Measurements from ENCODE around the gene ZNF443.
"Not testable (repeated sequence)": the region's sequence is repeated elsewhere in the genome, so short reads cannot be mapped to it uniquely, and the experiment has no call there.

ZNF443 gene

DNA sequence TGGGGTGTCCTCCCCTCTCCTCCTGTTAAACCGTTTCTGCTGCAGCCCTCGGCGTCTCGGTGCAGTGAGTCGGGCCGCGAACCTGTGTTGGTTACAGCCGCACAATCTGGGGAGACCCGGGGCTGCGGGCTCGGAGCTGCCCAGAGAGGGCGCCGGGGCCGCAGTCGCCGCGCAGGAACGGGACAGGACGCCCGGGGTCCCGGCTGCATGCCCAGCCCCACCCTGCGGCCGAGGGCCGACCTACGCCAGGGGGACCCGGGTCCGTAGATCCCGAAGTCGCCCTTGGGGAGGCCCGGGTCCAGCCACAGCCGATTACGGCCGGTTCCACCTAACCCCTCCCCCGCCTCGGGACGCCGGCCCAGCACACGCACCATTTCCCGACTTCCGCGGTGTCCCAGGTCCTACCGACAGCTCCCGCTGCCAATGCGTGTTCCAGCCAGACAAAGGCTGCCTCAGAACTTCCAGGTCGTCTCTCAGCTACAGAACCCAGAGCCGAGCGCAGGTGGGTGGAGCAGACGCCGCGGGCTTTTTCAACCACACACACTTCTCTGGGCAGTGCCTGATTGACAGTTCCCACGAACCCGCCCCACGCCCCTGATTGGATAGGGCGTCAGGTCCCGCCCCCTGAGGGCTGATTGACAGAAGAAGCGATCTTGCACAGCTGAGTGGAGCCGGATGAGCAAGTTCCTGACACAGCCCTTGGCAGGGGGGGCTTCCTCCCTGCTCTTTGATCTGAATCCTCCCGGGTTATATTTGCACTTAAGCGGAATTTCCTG is at the start of gene ZNF443:
TSS of gene ZNF443 (minus strand) at position 481 of the 776 bp plus-strand sequence. CDS start at position 374, 107 bp downstream.
- peak; percentile 100 for DNase-seq

- not testable (repeated sequence) for DNase-seq
Measured at GRCh38 chr19:12486265-12486783, 45.5 kb upstream of the ZNF443 start.

- DNase-seq: no peak
Measured at GRCh38 chr19:12485571-12485970, 44.8 kb upstream of the ZNF443 start.

GRCh38 chr19:12485052-12485416 is 44.2 kb upstream of the ZNF443 start:
- no peak for DNase-seq

GRCh38 chr19:12484371-12485051 is 43.7 kb upstream of the ZNF443 start, which contains the start of gene ZNF709:
Gene ZNF709, minus strand, starts transcription at chr19:12484816. Its CDS starts 159 bp downstream, at chr19:12484657.
- DNase-seq: peak; percentile 94 to 95

DNA sequence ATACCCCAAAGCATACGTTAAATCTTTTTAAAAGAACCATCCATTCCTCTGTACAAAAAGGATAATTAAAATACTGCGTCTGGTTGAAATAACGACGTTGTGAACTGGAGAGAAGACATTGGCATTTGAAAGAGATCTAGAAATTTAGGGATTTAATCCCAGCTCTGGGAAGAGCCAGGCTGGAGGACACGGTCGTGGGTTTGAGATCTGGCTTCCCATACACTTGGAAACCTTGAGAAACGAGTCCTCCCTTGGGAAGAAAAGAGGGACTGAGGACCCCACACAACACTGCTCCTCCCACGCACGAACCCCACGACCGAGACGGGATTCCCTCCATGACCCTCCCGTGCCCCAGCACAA is 43.2 kb upstream of the ZNF443 start:
- DNase-seq: no peak

- no peak for DNase-seq
Measured at GRCh38 chr19:12482509-12482886, 41.7 kb upstream of the ZNF443 start.

DNA sequence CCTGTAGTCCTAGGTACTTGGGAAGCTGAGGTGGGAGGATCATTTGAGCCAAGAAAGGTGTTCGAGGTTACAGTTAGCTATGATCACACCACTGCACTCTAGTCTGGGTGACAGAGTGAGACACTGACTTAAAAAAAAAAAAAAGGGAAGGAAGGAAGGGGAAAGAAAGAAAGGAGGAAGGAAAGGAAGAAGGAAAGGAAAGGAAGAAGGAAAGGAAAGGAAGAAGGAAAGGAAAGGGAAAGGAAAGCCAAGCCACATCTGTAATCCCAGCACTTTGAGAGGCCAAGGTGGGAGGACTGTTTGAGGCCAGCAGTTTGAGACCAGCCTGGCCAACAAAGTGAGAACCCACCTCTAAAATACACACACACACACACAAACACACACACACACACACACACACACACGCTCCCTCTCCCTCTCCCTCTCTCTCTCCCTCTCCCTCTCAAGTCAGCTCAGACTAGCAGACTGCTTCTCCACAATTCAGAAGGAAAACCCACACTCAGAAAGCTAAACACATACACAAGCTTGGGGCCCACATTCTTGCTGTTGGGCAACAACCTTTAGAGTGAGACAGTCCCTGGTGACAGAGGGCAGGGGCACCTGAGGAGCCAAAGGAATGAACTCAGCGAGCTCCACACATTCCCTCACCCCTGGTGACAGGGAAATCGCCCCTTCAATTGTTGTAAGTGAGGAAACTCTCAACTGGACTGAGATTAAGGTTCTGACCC is 41.1 kb upstream of the ZNF443 start:
- DNase-seq: no peak

DNA sequence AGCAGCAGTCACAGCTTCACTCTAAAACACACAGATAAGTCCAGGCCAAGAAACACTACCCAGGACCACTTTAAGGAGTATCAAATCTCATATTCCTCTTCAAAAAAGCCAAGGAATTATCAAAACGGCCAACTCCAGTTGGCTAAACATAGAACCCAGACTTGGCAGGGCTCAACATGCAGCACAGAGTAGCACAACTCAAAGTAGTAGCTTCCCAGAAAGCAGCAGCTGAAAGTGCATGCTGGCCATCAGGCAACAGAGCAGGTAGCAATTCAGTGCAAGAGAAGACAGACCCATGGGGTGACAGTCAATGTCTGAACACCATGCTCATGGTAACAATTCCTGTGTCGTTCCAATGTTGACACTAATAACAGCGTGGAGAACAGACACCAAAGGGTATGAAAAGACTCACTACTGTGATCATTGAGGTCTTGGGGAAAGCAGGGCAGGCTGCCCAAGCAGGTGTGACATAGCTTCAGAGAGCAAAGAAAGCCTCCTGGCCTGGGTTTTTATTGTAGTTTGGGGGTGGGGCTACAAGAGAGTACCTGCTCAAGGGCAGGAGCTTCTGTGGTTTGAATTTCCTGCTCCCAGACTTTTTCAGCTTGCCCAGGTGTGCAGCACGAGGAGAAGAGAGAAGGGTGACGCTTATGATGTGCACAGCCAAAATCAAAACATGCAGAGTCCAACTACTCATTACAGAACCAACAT is 37.6 kb upstream of the ZNF443 start:
- DNase-seq: no peak

DNA sequence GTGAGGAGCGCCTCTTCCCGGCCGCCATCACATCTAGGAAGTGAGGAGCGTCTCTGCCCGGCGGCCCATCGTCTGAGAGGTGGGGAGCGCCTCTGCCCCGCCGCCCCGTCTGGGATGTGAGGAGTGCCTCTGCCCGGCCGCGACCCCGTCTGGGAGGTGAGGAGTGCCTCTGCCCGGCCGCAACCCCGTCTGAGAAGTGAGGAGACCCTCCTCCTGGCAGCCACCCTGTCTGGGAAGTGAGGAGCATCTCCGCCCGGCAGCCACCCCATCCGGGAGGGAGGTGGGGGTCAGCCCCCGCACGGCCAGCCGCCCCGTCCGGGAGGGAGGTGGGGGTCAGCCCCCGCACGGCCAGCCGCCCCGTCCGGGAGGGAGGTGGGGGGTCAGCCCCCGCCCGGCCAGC is 26.8 kb upstream of the ZNF443 start:
- not testable (repeated sequence) for DNase-seq

DNA sequence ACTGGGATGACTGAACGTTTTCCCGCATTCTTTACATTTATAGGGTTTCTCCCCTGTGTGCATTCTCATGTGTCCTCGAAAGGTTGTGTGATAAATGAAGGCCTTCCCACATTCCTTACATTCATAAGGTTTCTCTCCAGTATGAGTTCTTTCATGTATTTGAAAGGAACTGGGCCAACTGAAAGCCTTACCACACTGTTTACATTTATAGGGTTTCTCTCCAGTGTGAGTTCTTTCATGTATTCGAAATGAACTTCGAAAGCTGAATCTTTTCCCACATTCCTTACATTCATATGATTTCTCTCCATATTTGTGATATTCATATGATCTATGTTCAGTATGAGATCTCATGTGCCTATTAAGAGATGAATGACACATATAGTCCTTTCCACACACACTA is 24.4 kb upstream of the ZNF443 start:
- no peak for DNase-seq

GRCh38 chr19:12464769-12465168 is 23.9 kb upstream of the ZNF443 start:
- no peak for DNase-seq

DNA sequence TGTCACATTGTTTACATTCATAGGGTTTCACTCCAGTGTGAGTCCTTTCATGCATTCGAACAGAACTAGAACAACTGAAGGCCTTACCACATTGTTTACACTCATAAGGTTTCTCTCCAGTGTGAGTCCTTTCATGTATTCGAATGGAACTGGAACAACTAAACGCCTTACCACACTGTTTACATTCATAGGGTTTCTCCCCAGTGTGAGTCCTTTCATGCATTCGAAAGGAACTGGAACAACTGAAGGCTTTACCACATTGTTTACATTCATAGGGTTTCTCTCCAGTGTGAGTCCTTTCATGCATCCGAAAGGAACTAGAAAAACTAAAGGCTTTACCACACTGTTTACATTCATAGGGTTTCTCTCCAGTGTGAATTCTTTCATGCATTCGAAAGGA is 23.3 kb upstream of the ZNF443 start:
- DNase-seq: not testable (repeated sequence)

- no peak for DNase-seq
Measured at GRCh38 chr19:12453495-12453894, 12.7 kb upstream of the ZNF443 start.

GRCh38 chr19:12450844-12451243 is 10.0 kb upstream of the ZNF443 start:
- DNase-seq: no peak

GRCh38 chr19:12448808-12449207 is 8.0 kb upstream of the ZNF443 start:
- no peak for DNase-seq

DNA sequence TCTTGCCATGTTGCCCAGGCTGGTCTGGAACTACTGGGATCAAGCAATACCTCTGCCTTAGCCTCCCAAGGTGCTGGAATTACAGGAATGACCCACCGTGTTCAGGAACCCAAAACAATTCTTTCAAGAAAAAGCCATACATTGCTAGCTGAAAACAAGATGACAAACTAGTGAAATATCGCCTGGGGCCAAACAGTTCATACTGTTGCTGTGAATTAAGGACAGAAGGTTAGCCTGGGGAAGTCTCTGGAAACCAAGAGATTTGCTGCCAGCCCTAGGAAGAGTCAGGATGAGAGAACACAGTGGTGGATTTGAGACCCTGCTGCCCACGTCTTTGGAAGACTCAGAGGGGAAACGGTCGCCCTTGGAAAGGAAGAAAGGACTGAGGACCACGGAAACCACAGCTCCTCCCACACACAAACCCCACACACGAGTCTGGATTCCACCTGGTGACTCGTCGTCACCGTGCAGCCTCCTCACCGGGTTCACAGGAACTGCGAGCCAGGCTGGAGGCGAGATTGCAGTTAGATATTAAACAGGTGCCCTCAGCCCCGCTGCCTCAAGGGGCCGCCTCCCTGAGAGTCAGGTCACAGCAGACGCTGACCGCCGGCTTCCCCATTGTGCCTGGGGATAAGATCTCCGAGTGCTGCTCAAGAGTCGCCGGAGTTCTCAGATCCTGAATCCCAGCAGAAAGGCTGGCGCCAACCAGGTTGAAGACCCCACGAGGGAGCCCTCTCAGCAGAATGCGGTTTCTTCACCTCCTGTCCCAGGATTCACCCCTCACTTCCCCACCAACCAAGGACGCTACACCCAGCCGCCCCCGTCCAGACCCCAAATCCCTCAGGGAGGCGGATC is 908 bp downstream of the ZNF443 start:
- peak; percentile 70 to 79 for DNase-seq

GRCh38 chr19:12430726-12431299 is 10.0 kb downstream of the ZNF443 start:
- DNase-seq: not testable (repeated sequence)

DNA sequence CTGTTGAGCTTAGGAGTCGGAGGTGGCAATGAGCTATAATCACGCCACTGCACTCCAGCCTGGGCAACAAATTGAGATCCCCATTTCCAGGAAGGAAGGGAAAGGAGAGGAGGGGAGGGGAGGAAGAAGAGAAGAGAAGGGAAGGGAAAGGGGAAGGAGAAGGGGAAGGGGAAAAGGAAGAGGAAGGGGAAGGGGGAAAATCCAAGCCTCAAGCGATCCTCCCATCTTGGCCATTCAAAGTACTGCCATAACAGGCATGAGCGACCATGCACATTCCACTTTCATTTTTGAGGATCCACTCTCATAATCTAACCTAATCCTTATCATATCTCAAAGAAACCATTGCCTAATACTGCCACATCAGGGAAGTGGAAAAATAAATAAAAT is 14.9 kb downstream of the ZNF443 start:
- DNase-seq: no peak

DNA sequence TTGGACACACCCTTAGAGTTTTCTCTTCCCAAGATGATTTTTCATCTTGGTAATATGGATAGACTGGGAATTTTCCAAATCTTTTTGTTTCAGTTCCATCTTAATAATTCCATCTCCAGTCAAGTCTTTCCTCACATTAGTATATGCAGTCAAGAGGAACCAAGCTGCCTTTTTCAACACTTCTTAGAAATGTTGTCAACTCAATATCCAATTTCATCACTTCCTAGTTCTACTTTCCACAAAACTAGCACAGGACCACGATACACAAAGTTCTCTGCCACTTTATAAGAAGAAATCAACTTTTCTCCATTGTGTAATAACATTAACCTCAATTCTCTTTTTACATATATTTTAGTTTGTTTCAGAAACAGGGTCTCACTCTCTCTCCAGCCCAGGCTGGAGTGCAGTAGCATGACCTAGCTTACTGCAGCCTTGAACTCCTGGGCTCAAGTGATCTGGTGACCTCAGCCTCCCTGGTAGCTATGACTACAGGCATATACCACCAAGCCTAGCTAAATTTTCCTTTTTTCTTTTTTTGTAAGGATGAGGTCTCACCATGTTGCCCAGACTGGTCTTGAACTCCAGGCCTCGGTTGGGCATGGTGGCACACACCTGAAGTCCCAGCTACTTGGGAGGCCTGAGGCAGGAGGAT is 15.5 kb downstream of the ZNF443 start:
- DNase-seq: no peak

DNA sequence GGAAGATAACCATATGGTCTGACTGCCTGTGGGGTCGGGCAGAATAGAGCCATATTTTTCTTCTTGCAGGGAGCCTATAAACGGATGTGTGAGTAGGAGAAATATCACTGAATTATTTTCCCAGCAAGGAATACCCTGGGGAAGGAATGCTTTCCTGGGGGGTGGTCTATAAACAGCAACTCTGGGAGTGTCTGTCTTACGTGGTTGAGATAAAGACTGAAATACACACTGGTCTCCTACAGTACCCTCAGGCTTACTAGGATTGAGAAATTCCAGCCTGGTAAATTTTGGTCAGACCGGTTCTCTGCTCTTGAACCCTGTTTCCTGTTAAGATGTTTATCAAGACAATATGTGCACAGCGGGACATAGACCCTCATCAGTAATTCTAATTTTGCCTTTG is 23.5 kb downstream of the ZNF443 start:
- DNase-seq: not testable (repeated sequence)
